Nephron (organoid): Measurements from ENCODE around the gene ABAT.

Experiments
- H3K27ac Mint-ChIP-seq, 3 experiments: 2 replicates each; pipeline ENCODE4 v1.8.0; 2020; ENCODE audit warnings: mixed read lengths in 3 of 3, mild to moderate bottlenecking in 2 of 3, moderate library complexity in 1 of 3
- H3K27me3 Mint-ChIP-seq: 2 replicates; pipeline ENCODE4 v1.8.0; 2021; ENCODE audit warnings: low read depth, mild to moderate bottlenecking, moderate library complexity, mixed read lengths
- H3K36me3 Mint-ChIP-seq: 2 replicates; pipeline ENCODE4 v1.8.0; 2020; ENCODE audit warnings: low read depth, mixed read lengths
- H3K4me1 Mint-ChIP-seq: 2 replicates; pipeline ENCODE4 v1.8.0; 2020; ENCODE audit warnings: mixed read lengths
- H3K4me3 Mint-ChIP-seq, 3 experiments: 2 replicates each; pipeline ENCODE4 v1.8.0; 2020; ENCODE audit warnings: mild to moderate bottlenecking in 3 of 3, mixed read lengths in 3 of 3, moderate library complexity in 2 of 3
- H3K9me3 Mint-ChIP-seq: 2 replicates; pipeline ENCODE4 v1.8.0; 2020; ENCODE audit warnings: mixed read lengths
- CTCF ChIP-seq, 3 experiments: fragments of 200-600 bp; sonication (generic); IDR thresholded peaks; one replicate each; pipeline ENCODE4 v1.5.0; 2021; ENCODE audit warnings: antibody characterized with exemption in 3 of 3; ENCODE audit not compliant: unreplicated experiment in 3 of 3

Gene ABAT

GRCh38 chr16:8689686-8690085 lies 15.3 kb downstream of the ABAT start:
- no peak overlapping the region for H3K4me3 Mint-ChIP-seq
- peaks cover 9% of the 10 kb centered on the region for H3K4me1 Mint-ChIP-seq

GRCh38 chr16:8691728-8692127 lies 17.3 kb downstream of the ABAT start:
- Mint-ChIP-seq H3K9me3 (peaks cover 16% of the 10 kb centered on the region), H3K27ac (no peak overlapping the region), H3K27me3 (peaks cover 5% of the 10 kb centered on the region), H3K4me3 (no peak overlapping the region), H3K36me3 (peaks cover 30% of the 10 kb centered on the region), H3K4me1 (peaks cover 2% of the 10 kb centered on the region)
- no peak for TF ChIP-seq CTCF (IDR thresholded peaks at IDR 0.05; ENCODE audit: unreplicated experiment in 3 of 3)

More at GRCh38 chr16:8689686-8690085, 15.3 kb downstream of the ABAT start:
- Mint-ChIP-seq H3K27ac (no peak overlapping the region), H3K9me3 (peaks cover 16% of the 10 kb centered on the region), H3K27me3 (peaks cover 5% of the 10 kb centered on the region), H3K36me3 (peaks cover 37% of the 10 kb centered on the region)
- no peak for TF ChIP-seq CTCF (IDR thresholded peaks at IDR 0.05; ENCODE audit: unreplicated experiment in 3 of 3)

- peaks cover 13% of the 10 kb centered on the region for H3K36me3 Mint-ChIP-seq
Observed at GRCh38 chr16:8694795-8695728, 20.6 kb downstream of the ABAT start.

GRCh38 chr16:8696880-8697279 lies 22.5 kb downstream of the ABAT start:
- H3K36me3 Mint-ChIP-seq: peaks cover 4% of the 10 kb centered on the region
- H3K4me3 Mint-ChIP-seq: no peak overlapping the region
- H3K9me3 Mint-ChIP-seq: no peaks in the 10 kb centered on the region
- H3K4me1 Mint-ChIP-seq: peaks cover 9% of the 10 kb centered on the region
- no peak overlapping the region for H3K27ac Mint-ChIP-seq
- no peak for TF ChIP-seq CTCF (IDR thresholded peaks at IDR 0.05; ENCODE audit: unreplicated experiment in 3 of 3)
- peaks cover 4% of the 10 kb centered on the region for H3K27me3 Mint-ChIP-seq

More at GRCh38 chr16:8694795-8695728, 20.6 kb downstream of the ABAT start:
- H3K9me3 Mint-ChIP-seq: peaks cover 7% of the 10 kb centered on the region
- no peak overlapping the region for H3K27ac Mint-ChIP-seq
- no peak overlapping the region for H3K4me3 Mint-ChIP-seq
- TF ChIP-seq CTCF (IDR thresholded peaks at IDR 0.05; ENCODE audit: unreplicated experiment in 3 of 3): no peak
- H3K4me1 Mint-ChIP-seq: peaks cover 9% of the 10 kb centered on the region
- H3K27me3 Mint-ChIP-seq: peaks cover 4% of the 10 kb centered on the region

- TF ChIP-seq CTCF (IDR thresholded peaks at IDR 0.05; ENCODE audit: unreplicated experiment in 3 of 3): no peak
- no peaks in the 10 kb centered on the region for H3K9me3 Mint-ChIP-seq
- peaks cover 9% of the 10 kb centered on the region for H3K4me1 Mint-ChIP-seq
- H3K27me3 Mint-ChIP-seq: peaks cover 4% of the 10 kb centered on the region
- H3K27ac Mint-ChIP-seq: no peak overlapping the region
- no peak overlapping the region for H3K4me3 Mint-ChIP-seq
- H3K36me3 Mint-ChIP-seq: peaks cover 6% of the 10 kb centered on the region
Observed at GRCh38 chr16:8697965-8698364, 23.5 kb downstream of the ABAT start.

- Mint-ChIP-seq H3K4me1 (no peaks in the 10 kb centered on the region), H3K4me3 (no peak overlapping the region), H3K36me3 (peaks cover 6% of the 10 kb centered on the region), H3K9me3 (no peaks in the 10 kb centered on the region), H3K27ac (no peak overlapping the region), H3K27me3 (no peaks in the 10 kb centered on the region)
- TF ChIP-seq CTCF (IDR thresholded peaks at IDR 0.05; ENCODE audit: unreplicated experiment in 3 of 3): no peak
Observed at GRCh38 chr16:8703693-8704092, 29.3 kb downstream of the ABAT start.
